NCI-H524 (cell line): ENCODE measurements around the gene PCYT2.
A peak's percentile ranks its signal among the peaks of the same experiment; 100 is the strongest.

Experiments
- DNase-seq, 2 experiments: peaks; one replicate each; lab custom pipeline; 2025; lab: John Stamatoyannopoulos, UW

Gene PCYT2

DNA sequence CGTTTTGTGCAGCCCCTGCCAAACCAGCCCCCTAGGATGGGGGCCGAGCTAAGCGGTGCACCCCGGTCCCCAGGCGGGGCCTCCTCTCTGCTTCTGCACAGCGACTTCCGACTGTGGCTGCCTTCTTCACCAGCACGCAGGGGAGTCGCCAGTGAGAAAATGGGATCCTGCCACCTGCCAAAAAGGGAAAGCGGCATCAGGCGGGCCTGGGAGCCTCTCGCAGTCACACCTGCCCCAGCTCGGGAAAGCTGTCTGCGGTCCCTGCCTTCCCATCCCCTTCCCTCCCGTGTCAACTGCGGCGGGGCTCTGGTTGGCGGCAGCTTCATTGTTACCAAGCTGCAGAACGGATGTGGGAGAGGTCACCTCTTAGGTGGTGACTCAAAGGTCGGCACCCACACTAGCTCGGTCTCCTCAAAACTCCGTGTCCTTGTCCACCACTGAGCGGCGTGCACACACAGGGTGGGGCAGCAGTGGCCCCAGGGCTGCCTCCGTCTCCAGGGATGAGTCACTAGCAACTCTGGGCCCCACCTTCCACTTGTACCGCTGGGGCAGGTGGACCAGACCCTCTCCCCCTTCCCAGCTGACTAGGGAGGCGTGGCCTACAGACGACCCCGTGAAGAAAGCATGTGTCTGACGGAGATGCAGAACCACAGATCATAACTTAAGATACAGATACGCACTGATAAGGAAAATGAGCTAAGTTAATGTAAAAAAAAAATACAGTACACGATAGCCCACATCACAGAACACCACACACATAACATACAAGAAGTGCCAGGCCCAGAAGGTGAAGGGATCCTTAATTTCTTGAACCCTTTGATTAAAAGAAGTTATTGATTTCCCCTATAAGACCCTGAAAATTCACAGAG, 1.5 kb upstream of the PCYT2 start:
- no peak for DNase-seq

DNA sequence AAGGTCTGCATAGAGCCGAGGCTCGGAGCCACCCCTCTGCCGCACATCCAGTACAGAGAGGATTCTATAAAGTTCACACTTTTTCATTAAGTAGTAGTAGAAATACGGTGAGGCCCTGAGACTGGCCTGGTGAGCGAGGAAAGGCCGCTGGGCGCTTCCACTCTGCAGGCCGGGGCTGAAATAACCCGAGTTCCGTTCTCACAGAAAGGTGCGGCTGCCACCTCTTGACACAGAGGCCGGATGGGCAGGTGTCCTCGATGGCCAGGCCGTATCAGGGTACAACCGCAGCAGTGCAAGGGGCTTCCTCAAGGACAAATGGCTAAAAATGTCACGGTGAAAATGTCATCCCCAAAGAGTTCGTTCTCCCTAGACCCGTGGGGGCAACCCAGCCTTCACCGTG, 770 bp upstream of the PCYT2 start:
- DNase-seq, result no peak

DNA sequence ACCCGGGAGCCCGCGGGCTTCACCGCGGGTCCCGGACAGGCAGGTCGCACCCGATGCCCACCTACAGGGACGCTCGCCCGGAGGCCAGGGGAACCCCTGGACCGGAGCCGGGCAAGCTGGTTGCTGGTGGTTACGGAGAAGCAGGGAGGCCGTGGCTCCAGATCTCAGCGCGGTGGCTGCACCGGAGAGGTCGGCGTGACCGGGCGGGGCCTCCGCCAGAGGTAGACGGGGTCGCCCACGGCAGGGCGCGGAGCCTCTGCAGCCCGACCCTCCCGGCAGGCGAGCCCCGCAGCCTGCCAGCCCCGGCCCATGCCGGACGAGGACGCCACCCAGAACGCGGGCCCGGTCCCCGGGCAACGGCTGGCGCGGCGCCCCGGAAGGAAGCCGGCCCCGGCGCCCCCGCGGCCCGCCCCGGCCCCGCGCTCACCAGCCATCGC, 341 bp downstream of the PCYT2 start:
- DNase-seq, result no peak

DNA sequence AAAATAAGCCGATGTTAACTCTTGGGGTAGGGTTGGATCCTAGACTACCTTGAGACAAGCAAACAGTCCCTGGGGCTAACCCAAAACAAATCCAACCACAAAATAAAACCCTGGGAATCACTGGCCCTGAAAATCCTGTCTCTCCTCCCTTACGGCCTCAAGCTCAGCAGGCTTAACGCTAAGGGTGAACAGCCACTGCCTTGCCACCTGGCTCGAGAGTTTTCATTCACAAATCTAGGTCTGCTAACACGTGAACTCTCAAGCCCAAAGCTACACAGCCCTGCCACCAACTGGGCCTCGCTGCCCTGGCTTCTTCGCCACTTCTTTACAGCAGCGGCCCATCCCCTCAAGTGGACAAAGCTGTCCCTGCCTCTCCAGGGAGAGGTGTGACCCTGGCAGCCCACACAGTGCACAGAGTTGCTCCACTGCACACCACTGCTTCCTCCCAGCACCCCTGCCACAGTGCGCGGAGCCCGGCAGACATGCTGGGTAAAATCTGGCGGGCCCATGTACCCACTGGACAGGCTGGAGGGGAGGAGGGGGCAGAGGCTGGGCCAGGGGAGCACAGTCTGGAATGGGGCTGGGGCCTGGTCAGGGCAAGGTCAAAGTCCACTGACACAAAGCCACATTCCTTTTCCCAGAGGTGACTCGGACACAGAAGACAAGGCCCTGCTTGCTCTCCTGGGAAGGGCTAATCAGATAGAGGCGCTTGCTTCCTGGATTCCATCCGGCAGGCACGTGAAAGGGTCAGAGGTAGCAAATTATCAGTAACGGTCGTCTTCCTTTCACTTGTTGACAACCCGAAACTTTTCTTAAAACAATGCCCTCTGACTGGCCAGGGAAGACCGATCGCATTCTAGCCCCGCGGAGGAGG, 996 bp downstream of the PCYT2 start:
- peak in 1 of 2 experiments; percentile 45 for DNase-seq

DNA sequence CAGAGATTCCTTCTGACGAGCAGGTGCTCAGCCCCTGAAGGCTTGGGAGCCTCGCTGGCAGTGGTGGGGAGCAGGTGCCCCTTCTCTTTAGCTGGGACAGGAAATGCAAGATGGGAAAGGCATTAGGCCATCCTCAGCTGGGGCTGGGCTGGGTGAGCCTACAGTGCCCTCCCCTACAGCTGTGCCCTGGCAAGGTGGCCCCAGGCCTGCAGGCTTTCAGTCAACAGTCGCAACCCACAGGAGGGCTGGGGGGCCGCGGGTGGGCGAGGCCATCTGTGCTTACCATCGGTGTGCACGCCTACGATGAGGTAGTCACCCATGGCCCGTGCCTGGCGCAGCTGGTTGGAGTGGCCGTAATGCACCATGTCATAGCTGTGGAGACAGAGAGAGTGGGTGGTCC, 2.0 kb downstream of the PCYT2 start:
- DNase-seq, result no peak

DNA sequence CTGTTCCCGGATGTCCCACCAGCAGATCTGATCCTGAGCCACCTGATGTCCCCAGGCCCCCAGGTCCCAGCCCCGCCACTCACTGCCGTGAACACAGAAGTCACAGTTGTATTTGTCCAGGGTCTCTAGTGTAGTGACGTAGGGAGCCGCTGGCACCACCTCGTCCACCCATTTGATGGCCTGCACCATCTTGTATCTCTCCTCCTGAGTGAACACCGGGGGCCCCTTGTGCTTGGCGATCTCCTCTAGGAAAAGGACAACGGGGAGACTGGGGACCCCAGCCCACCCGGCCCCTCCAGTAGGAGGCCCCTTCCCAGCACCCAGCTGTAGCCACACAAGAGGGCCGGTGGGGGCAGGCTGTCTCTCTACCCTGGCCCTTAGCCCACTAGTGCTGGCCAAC, 2.4 kb downstream of the PCYT2 start:
- DNase-seq, result no peak

DNA sequence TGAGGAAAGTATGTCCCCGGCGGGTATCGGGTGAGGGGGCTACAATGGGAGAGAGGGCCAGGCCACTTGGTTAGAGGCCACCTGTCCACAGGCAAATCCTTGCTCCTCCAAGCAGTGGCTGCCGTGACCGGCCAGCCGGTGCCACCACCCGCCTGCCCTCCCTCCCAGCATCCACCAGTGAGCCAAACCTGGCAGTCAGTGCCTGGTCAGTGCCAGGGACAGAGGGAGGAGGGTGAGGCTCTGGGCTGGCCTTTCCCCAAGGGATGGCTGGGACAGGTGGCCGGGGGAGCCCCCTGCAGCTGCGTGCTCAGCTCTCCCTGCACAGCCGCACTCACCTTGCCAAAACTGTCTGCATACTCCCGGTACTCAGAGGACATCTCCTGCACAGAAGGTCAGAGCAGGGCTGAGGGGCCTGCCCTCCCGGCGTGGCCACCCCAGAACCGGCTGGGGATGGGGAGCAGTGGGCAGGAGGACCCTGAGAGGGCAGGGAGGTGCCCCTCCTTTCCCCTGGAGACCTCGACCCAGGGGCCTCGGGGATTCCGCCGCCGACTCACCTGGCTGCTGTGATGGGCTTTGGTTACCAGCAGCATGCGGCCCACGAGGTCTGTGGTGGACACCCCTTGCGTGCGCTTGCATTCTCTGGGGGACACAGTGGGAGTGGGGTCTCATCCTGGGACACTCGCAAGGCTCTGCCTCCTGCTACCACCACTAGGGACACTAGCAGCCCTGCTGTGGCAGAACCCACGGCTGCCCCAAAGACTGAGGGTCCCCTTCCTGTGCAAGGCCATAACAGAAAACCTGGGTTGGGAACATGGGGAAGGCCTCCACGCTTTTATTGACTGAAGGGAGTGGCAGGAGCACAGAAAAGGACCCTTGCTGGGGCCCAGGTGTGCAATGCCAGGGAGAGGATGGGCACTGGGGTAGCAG, 3.7 kb downstream of the PCYT2 start:
- DNase-seq, result no peak

DNA sequence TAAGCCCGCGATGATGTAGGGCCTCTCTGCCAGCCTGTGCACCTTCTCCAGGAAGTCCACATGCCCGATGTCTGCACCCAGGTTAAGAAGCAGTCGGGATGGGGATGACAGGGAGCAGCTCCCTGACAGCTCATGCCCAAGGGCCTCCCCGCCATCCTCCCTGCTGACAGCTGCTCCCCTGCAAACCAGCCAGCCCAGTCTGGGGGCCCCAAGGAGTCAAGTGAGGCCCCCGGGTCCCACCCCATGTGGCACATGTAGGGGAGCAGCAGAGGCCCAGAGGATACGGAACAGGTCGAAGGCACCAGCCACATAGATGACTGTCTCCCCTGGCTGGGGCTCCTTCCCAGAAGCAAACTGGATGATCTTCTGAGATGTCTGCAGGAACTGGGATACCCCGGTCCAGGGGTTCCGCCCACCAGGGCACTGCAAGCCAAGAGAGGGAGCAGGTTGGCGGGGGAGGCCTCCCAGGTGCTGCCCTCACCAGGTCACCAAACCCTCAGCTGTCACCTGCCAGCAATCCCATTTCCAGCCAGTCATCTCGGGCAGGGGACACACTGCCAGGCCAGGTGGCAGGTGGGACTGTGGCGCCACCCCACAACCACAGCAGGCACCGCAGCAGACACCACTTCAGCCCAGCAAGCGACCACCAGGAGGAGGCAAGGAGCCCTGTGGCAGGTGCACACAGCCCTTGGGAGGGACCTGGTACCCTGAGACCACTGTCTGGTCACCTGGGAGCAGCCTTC, 4.6 kb downstream of the PCYT2 start:
- DNase-seq, result no peak

DNA sequence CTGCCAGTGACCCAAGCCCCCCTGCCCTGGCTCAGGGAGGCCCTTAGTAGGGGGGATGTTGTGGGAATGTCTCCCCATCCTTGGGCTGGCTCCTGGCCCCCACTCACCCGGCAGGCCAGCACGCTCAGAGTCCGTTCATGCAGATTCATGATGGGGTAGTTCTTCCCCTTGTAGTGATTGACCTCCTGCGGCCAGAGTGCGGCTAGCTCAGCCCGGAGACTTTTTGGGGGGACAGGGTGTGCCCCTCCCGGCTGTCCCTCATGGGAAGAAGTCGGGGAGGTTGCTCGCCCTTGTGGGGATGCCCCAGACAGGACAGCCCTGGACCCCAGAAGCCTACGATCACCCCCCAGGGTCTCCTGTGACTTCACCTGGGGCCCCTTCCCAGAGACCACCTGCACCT, 5.2 kb downstream of the PCYT2 start:
- DNase-seq, result no peak

DNA sequence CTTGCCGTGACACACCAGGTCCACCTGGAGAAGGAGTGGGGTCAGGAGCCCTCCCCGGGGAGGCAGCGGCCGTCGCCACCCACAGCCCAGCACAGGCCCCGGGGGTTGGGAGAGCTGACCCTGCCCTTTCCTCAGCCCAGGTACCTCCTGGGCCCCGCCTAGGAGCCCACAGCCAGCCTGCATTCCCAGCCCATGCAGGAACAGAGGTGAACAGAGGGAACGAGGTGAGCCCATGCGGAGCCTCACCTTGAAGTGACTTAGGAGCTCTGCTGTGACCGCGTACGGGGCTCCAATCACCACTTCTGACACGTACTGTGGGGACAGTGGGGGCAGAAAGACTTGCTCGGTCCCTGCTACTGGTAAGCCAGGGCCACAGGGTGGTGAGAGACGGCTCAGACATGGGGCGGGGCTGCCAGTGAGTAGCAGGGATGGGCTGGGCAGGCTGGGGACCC, 5.7 kb downstream of the PCYT2 start:
- no peak for DNase-seq

DNA sequence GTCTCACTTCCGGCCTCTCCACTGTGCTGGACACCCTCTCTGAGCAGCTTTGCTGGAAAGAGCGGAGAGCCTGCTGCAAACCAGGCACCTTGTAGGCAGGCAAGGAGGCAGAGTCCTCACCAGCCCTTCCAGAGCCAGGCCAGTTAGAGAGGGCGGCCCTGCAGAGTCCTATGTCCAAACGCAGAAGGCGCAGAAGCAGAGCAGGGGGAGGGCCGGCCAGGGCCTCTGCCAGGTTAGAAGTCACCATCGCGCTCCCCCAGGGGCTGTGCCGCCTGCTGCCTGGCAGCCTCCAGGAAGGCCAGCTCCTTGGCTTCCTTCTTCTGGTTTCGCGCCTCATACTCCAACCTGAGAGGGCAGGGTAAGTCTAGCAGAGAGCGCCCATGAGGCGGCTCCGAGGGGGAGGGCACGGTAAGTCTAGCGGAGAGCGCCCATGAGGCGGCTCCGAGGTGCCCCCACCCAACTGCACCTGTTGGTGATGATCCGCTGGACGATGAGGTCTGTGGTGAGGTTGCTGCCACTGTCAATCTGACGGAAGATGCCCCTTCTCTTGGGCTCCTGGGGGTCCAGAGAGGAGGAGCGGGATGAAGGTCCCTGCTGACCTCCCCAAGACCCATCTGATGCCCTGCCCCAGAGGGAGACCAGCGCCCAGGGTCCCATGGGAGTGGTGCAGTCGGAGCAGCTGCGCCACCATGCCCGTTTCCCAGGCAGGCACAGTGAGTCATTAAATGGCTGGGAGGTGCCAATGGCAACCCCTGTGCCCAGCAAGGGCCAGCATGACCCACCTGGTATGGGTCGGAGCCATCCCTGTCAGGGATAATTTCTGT, 6.4 kb downstream of the PCYT2 start:
- DNase-seq, result no peak

DNA sequence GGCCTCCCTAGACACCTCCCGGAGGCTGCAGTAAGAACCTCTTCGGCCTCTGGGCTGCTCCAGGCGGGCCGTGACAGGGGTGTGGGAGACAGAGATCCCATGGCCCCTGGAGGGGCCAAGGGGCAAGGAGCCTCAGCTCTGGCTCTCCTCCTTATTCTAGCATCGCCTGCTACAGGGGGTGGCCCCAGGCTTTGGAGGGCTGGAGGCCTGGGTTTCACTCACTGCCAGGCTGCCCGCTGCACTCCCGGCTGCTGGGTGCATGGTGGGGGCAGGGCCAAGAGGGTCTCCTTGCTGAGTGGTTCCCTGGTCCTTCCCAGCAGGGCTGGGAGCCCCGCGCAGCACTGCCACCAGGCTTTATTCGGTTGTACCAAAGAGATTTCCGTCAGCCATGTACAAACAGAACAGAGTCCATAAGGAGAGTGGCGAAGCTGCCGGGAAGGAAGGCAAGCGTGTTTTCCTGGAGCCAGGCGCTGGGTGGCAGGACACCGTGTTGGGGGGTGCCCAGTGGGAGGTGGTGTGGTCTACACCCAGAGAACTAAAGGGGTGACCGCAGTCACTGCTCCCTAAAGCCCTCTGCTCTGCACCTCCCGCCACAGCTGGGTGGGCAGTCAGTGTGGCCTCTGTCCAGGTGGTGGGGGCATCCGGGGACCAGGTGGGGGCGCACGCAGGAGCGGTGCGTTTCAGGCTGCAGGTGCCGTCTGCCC, 7.2 kb downstream of the PCYT2 start:
- no peak for DNase-seq

DNA sequence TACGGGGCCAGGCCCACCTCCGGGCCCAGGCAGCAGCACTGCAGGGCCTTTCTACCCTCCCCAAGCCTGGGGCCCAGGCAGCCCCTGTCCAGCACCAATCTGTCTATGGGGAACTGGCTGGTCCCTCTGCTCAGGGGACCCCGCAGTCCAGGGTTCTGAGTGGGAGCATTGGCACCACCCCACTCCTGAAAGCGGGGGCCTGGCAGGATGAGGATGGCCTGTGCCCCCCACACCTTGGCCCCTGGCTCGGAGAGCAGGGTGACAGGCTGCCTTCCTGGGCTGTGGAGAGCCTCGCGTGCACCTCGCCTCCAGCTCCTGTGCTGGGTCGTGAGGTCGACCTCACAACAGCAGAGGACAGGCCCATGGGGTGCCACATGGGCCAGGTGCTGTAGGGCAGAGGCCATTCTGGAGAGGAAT, 7.8 kb downstream of the PCYT2 start:
- no peak for DNase-seq

DNA sequence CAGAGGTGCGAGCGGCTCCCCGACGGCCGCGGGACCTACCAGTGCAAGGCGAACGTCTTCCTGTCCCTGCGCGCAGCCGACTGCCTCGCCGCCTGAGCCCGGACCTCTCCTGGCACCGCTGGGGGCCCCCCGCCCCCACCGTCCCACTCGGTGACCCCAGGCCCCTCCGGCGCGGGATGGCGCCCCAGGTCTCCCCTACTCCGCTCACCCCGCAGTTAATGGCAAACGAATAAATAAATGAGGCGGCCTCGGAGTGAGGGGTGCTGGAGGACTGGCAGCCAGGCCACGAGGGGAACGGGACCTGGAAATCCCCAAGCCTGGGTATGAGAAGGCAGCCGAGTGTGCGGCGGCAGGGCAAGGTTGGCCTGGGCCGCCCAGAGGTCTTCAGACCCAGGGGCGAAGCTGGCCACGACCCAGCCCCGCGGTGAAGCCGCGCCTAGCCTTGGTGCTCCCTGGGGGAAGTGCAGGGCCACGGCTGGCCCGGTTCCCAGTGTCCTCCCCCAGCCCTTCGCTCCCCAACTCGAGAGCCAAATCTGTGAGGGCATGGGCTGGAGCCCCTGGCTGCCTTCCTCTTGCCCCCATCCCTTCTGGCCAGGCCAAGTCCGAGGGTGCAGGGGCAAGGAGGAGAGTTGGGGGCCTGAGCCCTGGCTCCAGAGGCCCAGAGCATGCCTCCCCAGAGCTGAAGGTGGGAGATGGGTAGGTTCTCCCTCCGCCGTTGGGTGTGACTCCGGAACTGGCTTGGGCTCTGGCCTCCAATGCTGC, 8.4 kb downstream of the PCYT2 start:
- DNase-seq, result no peak

DNA sequence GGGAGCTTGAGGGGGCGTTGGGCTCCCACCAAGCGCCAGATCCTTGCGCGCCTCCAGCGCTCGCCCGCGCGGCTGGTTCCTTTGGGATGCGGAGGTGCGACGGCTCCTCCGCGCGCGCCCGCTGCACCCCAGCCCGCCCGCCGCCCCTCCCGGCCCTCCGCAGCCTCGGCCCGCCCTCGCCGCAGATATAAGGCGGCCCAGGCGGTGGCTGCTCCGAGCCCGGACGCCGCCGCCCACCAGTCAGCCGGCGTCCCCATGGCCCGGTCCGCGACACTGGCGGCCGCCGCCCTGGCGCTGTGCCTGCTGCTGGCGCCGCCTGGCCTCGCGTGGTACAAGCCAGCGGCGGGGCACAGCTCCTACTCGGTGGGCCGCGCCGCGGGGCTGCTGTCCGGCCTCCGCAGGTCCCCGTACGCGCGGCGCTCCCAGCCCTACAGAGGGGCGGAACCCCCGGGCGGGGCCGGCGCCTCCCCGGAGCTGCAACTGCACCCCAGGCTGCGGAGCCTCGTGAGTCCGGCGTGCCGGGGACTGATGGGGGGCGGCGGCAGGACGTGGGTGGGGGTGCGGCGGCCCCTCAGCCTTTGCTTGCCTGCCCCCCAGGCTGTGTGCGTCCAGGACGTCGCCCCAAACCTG, 9.1 kb downstream of the PCYT2 start, which contains the start of gene NPB:
Gene NPB (plus strand): TSS at position 216 of the 630 bp plus-strand sequence. CDS start 40 bp downstream, at position 256.
- DNase-seq, result no peak

DNA sequence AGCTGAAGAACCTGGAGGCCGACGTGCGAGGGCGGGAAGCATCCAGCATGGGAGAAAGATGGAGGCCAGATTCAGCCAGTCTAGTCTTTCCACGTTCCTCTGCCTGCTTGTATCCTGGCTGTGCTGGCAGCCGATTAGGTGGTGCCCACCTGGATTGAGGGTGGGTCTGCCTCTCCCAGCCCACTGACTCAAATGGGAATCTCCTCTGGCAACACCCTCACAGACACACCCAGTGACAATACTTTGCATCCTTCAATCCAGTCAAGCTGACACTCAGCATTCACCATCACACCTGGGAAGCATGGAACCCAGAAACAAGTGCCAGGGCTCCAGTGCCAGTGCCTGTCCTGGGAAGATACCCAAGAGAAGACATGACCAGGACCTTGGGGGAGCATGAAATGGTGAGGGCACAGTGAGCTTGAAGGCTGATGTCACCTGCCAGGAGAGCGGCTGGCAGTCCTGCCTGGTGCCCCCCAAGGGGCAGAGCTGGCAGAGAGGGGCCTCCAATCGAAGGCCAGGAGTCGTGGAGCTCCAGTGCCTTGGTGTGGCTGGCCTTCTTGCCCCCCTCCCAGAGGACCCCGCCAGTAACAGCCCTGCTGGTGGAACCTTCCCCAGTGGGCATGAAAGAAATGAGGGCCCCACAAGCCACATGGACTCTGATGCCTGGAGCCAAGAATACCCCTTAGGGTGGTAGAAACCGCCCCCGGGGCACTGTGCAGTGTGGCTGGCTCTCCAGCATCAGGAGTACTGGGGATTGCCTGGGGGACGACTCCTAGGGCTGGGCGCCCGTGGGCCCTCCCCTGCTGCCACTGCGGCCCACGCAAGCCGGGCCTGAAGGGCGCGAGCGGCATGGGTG, 9.8 kb downstream of the PCYT2 start:
- DNase-seq, result no peak

DNA sequence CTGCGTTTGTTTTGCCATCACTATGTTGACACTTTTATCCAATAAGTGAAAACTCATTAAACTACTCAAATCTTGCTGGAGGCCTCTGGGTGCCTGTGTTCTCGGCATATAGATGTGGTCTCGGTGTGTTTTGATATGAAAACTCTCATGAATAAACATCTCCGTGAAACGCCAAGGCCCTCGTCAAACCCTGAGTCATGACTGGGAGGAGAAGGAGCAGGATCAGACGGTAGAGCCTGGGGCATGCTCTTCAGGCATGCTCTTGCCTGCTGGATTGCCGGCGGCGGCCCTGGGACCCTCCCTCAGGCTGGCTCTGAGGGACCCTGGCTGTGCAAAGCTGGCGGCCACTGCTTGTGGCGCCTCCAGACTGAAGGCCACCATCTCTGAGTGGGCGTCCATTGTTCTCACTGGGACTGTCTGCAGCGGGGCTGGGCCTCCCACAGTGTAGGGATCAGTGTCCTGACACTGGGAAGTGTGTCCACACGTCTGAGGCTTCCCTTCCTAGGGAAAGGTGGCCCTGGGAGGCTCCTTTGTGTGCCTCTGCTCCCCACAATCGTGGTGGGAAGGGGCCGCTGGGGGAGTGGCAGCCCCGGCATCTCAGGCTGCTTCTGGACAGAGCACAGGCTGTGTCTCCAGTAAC, 10.9 kb downstream of the PCYT2 start:
- DNase-seq, result no peak
